Kidney (tissue), 14 donors: ENCODE data around the gene CDR2L. TPM values are rescaled to one million over a fixed set of nuclear protein-coding genes. Genes with fewer than 3 reads are reported as not detected.

Experiments
- DNase-seq, 5 donors: peaks; one replicate each; pipeline ENCODE4 v3.0.0-alpha.2; 2013 to 2020
- FAIRE-seq: peaks from 2 replicates; lab custom pipeline; 2012; peaks lifted over from hg19 to GRCh38; lab: Jason Lieb, UNC
- H3K27ac ChIP-seq, 2 donors: one replicate each; pipeline ENCODE4 v1.7.0; 2013; ENCODE audit warnings: low read depth in 2 of 2, low read length in 2 of 2, inconsistent platforms in 1 of 2
- H3K27me3 ChIP-seq: one replicate; pipeline ENCODE4 v1.7.1; 2013; ENCODE audit warnings: low read length, inconsistent platforms; ENCODE audit not compliant: control insufficient read depth, insufficient read depth
- H3K36me3 ChIP-seq, 3 donors: one replicate each; pipeline versions ENCODE4 v1.7.0 to v1.7.1; 2013; ENCODE audit warnings: low read length in 3 of 3, control low read depth in 1 of 3, inconsistent platforms in 1 of 3; ENCODE audit not compliant: insufficient read depth in 3 of 3, control insufficient read depth in 2 of 3
- H3K4me1 ChIP-seq, 3 donors: one replicate each; pipeline versions ENCODE4 v1.7.0 to v1.7.1; 2013; ENCODE audit warnings: low read length in 3 of 3, inconsistent platforms in 1 of 3, low read depth in 1 of 3; ENCODE audit not compliant: control insufficient read depth in 2 of 3, insufficient read depth in 2 of 3
- H3K4me3 ChIP-seq, 3 donors: one replicate each; pipeline versions ENCODE4 v1.7.0 to v1.8.1; 2013; ENCODE audit warnings: low read length in 3 of 3, control low read depth in 1 of 3, inconsistent platforms in 1 of 3
- H3K9ac ChIP-seq, 3 donors: one replicate each; pipeline versions ENCODE4 v1.7.0 to v1.7.1; 2013; ENCODE audit warnings: low read length in 3 of 3, control low read depth in 1 of 3, inconsistent platforms in 1 of 3
- H3K9me3 ChIP-seq, 3 donors: one replicate each; pipeline versions ENCODE4 v1.7.0 to v1.7.1; 2013; ENCODE audit warnings: low read length in 3 of 3, control low read depth in 1 of 3, inconsistent platforms in 1 of 3; ENCODE audit not compliant: control insufficient read depth in 2 of 3, insufficient read depth in 1 of 3
- CTCF ChIP-seq: IDR thresholded peaks from 3 replicates; pipeline ENCODE4 v1.5.1; 2012; ENCODE audit warnings: mild to moderate bottlenecking, moderate library complexity, borderline replicate concordance; ENCODE audit not compliant: insufficient read depth; ENCODE audit errors: extremely low read depth
- intact Hi-C: fragments of 100-400 bp; cut with DNase I; formaldehyde crosslinking; loops from one replicate; pipeline ENCODE4 v1.11.1; 2022
- polyA plus RNA-seq: library from polyadenylated mRNA; stranded (reverse); fragments of 350-450 nt; fragmentation: Illumina TruSeq; extraction: RNeasy Lipid Tissue Mini Kit (QIAGEN cat#74804); gene quantifications from one replicate; pipeline ENCODE4 v1.2.3, GENCODE V29; 2014; ENCODE audit warnings: low read depth, low replicate concordance; ENCODE audit not compliant: insufficient read depth
- total RNA-seq: library from RNA; stranded (reverse); fragmentation: NEBNext Ultra II Directional; extraction: Animal tissue kit (Norgen Biotek cat#: 25700); gene quantifications from one replicate; pipeline ENCODE4 v1.2.1, GENCODE V29; 2021
- donor health status: control.
- donor health status: control.
- donor health status: control.
- donor health status: control.
- donor health status: control.
- donor health status: DM: yes; HTN: yes; CAD: no.
- donor health status: Normal renal cell carcinoma (clear cell type).

The CDR2L gene
- total and polyA plus RNA-seq, 2 donors from 2014 or later, result 12.5 to 29.3 TPM

- no peaks in the 10 kb centered on the region for H3K27me3 ChIP-seq
- FAIRE-seq (no peak), DNase-seq (no peak)
- intact Hi-C loops, result no loop called here
- no peak overlapping the region for H3K9ac ChIP-seq
- H3K9me3 ChIP-seq, result no peaks in the 10 kb centered on the region
- H3K4me3 ChIP-seq, result no peak overlapping the region
- no peaks in the 10 kb centered on the region for H3K36me3 ChIP-seq
- H3K4me1 ChIP-seq, result peaks cover 0 to 17% (median 5%) of the 10 kb centered on the region in 3 donors
- H3K27ac ChIP-seq, result no peak overlapping the region
- no peak for TF ChIP-seq CTCF
These were observed 42.7 kb downstream of the CDR2L start for GRCh38 chr17:75030161-75030560.

DNA sequence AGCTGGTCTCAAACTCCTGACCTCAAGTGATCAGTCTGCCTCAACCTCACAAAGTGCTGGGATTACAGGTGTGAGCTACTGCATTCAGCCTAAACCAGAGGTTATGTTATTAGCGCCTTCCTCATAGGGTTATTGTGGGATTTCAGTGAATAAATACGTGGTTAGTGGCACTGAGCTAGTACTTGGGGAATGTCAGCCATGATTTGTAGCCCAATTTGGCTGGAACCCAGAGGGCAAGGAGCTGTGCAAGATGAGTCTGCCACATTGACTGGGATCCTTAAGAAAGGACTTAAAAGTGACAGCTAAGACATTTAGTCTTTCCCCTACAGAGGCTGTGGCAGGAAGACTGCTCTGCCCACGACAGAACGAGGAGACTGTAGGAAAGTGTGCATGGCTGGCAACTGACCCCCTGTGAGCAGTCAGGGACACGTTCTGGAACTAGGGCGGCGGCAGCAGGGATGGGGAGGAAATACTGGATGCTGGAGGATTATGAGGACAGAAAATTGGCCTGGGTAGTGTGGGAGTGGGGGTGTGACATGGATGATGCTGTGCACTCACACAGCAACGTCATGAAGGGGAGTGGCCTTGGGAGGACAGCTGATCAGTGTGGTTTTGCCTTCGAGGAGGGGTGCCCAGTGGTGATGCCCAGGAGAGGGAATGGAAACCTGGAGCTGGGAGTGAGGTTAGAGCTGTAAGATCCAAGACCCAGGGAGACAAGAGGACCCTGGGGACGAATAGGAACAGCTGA lies 44.7 kb downstream of the CDR2L start:
- H3K4me3 ChIP-seq, result peak overlapping the region; percentile 39 to 47 (median 45)
- H3K9me3 ChIP-seq, result no peaks in the 10 kb centered on the region
- H3K4me1 ChIP-seq, result peaks cover 0 to 18% (median 5%) of the 10 kb centered on the region in 3 donors
- peak overlapping the region in 1 of 3 donors; percentile 1 for H3K9ac ChIP-seq
- intact Hi-C loops, result no loop called here
- no peak for FAIRE-seq
- H3K36me3 ChIP-seq, result no peaks in the 10 kb centered on the region
- TF ChIP-seq CTCF, result no peak
- DNase-seq, result peak; percentile 48 to 84 (median 74)
- H3K27me3 ChIP-seq, result no peaks in the 10 kb centered on the region
- H3K27ac ChIP-seq, result peak overlapping the region; percentile 41 to 54

DNA sequence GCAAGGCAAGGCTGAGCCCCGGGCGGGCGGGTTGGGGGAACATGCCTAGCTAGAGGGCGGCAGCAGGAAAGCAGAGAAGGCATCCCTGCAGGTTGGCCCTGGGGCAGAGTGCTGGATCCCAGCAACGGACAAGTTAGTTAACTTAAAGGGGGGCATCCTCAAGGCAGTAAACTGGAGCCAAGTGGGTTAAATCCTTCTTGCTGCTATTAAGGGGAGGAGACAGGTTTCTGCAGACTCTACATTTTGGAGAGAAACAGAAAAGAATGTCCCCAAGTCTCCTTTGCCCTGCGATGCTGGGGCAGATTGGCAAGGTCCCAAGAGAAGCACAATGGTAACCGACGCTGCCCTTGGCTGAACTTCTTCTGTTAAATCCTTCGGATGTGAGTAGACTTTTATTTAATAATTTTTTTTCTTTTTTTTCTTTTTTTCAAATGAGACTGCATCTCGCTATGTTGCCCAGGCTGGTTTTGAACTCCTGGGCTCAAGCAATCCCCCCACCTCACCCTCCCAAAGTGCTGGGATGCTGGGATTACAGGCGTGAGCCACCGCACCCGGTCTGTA lies 45.4 kb downstream of the CDR2L start:
- H3K4me3 ChIP-seq, result peak overlapping the region; percentile 45 to 79 (median 75)
- H3K27ac ChIP-seq, result no peak overlapping the region
- no peak for FAIRE-seq
- no peak for TF ChIP-seq CTCF
- peaks cover 0 to 18% (median 5%) of the 10 kb centered on the region in 3 donors for H3K4me1 ChIP-seq
- intact Hi-C loops, result no loop called here
- H3K36me3 ChIP-seq, result no peaks in the 10 kb centered on the region
- peak overlapping the region in 1 of 3 donors; percentile 2 for H3K9ac ChIP-seq
- peak in 3 of 5 donors; percentile 51 to 77 (median 58) for DNase-seq
- H3K9me3 ChIP-seq, result no peaks in the 10 kb centered on the region
- no peaks in the 10 kb centered on the region for H3K27me3 ChIP-seq
